DMS153 (cell line): ENCODE data around the gene MSH5.
A peak's percentile ranks its signal among the peaks of the same experiment; 100 is the strongest.

Experiments
- DNase-seq: peaks from one replicate; lab custom pipeline; 2025; lab: John Stamatoyannopoulos, UW

The MSH5 gene

DNA sequence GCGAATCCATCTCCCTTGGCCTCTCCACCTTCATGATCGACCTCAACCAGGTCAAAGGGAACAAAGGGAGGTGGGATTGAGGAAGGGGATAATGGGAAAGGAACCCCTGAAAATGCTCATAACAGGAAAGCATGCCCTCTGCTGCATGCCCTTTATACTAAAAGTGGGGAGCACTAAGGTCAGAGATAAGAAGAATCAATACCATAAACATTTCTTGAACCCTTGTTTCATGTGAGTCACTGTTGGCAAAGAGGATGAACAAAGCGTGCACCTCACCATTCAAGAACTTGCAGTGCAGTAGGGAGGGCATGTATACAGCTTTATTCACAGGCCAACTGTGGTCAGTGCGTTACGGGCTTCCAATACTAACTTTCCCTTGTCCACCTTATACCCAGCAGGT is 21.0 kb downstream of the MSH5 start:
- DNase-seq: no peak

DNA sequence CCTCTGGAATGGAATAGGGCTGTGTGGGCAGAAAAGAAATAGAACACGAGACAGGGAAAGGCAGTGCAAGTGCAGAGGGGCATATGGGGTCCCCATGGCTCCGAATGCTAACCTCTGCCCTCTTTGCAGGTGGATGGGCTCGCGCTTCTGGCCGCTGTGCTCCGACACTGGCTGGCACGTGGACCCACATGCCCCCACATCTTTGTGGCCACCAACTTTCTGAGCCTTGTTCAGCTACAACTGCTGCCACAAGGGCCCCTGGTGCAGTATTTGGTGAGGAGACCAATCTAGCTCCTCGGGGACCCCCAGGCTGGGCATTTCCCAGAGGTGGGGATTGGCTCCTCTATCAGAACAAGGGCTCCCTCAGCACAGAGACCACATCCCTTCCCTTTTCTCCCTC is 21.5 kb downstream of the MSH5 start:
- no peak for DNase-seq

- DNase-seq: no peak
Observed at GRCh38 chr6:31762356-31762755, 22.6 kb downstream of the MSH5 start, which contains the start of gene SAPCD1. SAPCD1 (plus strand) TSS chr6:31762656; CDS start chr6:31763055, 399 bp downstream.

GRCh38 chr6:31762878-31763618 is 23.2 kb downstream of the MSH5 start:
- no peak for DNase-seq

DNA sequence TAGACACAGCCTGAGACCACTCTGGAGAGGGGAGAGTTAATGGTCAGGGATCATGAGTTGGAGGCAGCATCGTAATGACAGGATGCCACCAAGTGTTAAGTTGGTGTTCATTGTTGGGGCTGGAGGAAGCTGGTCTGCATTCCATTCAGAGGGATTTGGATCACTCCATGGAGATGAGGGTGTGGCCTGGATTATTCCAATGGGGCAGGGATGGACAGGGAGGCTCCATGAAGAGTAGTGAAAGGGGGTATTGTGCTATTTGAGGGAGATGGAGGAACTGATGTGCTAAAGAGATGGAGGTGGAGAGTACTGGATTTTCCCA is 23.8 kb downstream of the MSH5 start:
- DNase-seq: no peak

DNA sequence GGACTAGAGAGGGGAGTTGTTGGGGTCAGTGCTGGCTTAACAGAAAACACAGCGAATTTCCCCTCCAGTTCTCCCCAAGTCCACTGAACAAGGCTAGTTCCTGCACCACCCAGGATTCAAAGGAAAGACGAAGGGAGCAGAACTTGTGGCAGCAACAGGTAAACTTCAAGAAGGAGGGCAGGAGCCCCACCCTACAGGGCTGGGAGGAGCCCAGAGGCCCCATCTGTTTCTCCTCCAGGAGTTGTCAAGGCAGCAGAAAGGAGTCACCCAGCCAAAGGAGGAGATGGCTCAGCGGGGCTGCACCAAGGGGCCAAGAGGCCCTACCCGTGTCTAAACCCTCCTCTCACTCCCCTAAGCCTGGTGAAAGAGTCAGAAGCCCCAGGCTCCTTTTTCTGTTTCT is 24.4 kb downstream of the MSH5 start:
- DNase-seq: no peak

- DNase-seq: no peak
Observed at GRCh38 chr6:31765559-31765909, 25.7 kb downstream of the MSH5 start.

DNA sequence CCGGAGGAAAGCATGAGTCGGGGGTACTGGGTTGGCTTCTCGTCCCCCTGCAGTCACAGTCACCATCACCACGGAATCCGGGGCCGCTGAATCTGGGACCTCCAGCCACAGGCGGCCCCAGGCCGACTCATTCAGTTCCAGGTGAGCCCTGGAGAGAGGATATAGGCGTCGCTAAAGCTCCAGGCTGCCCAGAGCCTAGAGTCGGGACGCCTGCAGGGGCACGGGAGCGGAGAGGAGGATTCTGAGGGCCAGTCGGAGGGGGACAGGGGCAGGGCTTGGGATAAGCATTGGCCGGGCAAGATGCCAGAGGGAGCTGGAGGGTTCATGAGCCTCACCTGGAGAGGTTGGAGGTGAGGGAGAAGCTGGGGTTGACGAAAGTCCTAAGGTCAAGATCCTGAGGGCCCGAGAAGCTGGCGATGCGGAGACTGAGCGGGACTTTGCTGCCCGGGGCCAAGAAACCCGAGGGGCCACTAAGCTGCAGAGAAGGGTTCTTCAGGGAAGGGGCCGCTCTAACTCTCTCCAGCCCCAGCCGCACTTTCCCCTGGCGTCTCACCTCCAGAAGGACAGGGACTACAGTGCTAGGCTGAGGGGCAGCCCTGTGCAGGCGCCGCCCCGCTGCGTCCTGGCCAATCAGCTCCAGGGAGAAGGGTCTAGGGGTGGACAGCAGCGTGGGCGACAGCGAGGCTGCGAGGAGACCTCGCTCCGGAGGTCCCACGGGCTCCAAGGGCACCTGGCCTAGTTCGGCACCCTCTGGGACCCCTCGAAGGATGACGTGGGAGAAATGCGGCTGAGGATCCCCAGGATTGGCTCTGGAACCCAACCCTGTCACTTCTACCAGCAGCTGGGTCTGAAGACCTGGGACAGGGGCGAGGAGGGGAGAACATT is 26.3 kb downstream of the MSH5 start:
- DNase-seq: no peak

- DNase-seq: no peak
Observed at GRCh38 chr6:31767096-31767645, 27.4 kb downstream of the MSH5 start.

GRCh38 chr6:31768363-31769257 is 28.8 kb downstream of the MSH5 start:
- DNase-seq: no peak

- peak; percentile 31 for DNase-seq
Observed at GRCh38 chr6:31769684-31770371, 30.0 kb downstream of the MSH5 start.

DNA sequence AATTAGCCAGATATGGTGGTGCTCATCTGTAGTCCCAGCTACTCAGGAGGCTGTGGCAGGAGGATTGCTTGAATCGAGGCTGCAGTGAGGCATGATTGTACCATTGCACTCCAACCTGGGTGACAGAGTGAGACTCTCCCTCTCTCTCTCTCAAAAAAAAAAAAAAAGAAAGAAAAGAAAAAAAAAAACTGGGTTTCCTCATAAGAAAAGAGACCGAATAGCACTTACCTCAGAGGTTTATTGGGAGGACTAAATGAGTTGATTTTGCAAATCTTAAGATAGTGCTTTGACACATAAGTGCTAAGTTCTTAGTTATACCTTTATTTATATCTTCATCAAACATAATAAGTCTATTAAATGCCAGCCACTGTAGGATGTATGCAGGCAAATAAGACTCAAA is 31.1 kb downstream of the MSH5 start:
- no peak for DNase-seq

- DNase-seq: no peak
Observed at GRCh38 chr6:31771992-31772358, 32.2 kb downstream of the MSH5 start.

DNA sequence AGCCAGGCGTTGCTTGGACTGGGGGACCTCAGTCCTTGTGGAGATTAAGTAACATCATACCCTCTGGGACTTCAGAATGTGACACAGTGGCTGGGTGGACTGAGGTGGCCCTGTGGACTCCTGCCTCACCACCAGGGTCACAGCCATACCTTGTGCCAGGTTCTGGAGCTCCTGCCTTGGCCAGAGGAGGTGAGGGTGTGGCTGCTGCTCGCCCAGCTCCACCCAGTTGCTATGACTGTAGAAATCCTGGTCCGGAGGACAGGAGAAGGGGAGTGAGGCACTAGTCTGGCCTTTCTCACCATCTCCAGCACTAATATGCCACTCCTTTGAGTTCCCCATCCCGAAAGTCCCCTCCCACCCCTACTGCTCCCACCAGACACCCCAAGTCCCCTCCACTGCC is 35.4 kb downstream of the MSH5 start:
- DNase-seq: no peak

- no peak for DNase-seq
Observed at GRCh38 chr6:31775633-31776484, 36.1 kb downstream of the MSH5 start.

- peak; percentile 35 for DNase-seq
Observed at GRCh38 chr6:31776485-31776988, 36.7 kb downstream of the MSH5 start.

GRCh38 chr6:31776989-31777666 is 37.3 kb downstream of the MSH5 start, which contains the start of gene VWA7:
VWA7 (minus strand) TSS chr6:31777328; CDS start chr6:31776779, 549 bp downstream.
- DNase-seq: peak; percentile 63

GRCh38 chr6:31777667-31778050 is 37.9 kb downstream of the MSH5 start:
- DNase-seq: no peak

DNA sequence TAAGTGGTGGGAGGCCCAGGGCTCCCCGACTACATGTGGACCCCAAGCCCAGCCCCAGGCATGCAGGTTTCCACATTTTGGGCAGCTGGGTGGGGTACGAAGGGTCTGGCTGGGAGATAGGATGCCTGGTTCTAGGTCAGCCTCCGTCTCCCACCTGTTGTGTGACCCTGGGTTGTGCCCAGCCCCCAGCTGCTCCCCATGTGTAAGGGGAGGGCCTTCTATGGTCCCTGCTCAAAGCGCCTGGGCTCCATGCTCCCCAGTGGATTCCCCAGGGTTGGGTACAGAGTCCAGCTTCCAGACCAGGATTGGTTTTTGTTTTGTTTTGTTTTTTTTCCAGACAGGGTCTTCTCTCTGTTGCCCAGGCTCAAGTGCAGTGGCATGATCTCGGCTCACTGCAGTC is 38.4 kb downstream of the MSH5 start:
- no peak for DNase-seq
